Endodermal cell (in vitro differentiated cells): ENCODE results near the gene METTL26. TPM values are rescaled to one million over a fixed set of nuclear protein-coding genes. Genes with fewer than 3 reads are reported as not detected.
"Not testable (repeated sequence)": the region's sequence is repeated elsewhere in the genome, so short reads cannot be mapped to it uniquely, and the experiment has no call there.

ENCODE experiments used
- DNase-seq: peaks from one replicate; pipeline ENCODE4 v3.0.0-alpha.2; 2017
- H3K27ac ChIP-seq: 2 replicates; pipeline ENCODE4 v1.5.1; 2013; ENCODE audit warnings: mild to moderate bottlenecking, low read depth, low read length, moderate library complexity
- H3K27me3 ChIP-seq: 2 replicates; pipeline ENCODE4 v1.6.1; 2013; ENCODE audit warnings: mild to moderate bottlenecking, low read length, moderate library complexity; ENCODE audit not compliant: insufficient read depth, control insufficient read depth, poor library complexity, severe bottlenecking
- H3K36me3 ChIP-seq: 2 replicates; pipeline ENCODE4 v1.7.0; 2013; ENCODE audit warnings: mild to moderate bottlenecking, low read length, moderate library complexity; ENCODE audit not compliant: control insufficient read depth, insufficient read depth
- H3K4me1 ChIP-seq: one replicate; pipeline ENCODE4 v1.7.0; 2013; ENCODE audit warnings: low read length; ENCODE audit not compliant: control insufficient read depth, insufficient read depth
- H3K4me3 ChIP-seq: 2 replicates; pipeline ENCODE4 v1.5.1; 2013; ENCODE audit warnings: mild to moderate bottlenecking, low read length, moderate library complexity
- H3K9ac ChIP-seq: 2 replicates; pipeline ENCODE4 v1.6.1; 2013; ENCODE audit warnings: mild to moderate bottlenecking, low read length, moderate library complexity; ENCODE audit not compliant: poor library complexity, severe bottlenecking; ENCODE audit errors: extremely low read depth
- H3K9me3 ChIP-seq: 2 replicates; pipeline ENCODE4 v1.6.1; 2013; ENCODE audit warnings: mild to moderate bottlenecking, low read length, moderate library complexity; ENCODE audit not compliant: control insufficient read depth
- H3K27ac Mint-ChIP-seq: 2 replicates; pipeline ENCODE4 v1.8.0; 2020; ENCODE audit warnings: mixed read lengths
- H3K27me3 Mint-ChIP-seq: 2 replicates; pipeline ENCODE4 v1.8.0; 2021; ENCODE audit warnings: mild to moderate bottlenecking, mixed read lengths; ENCODE audit not compliant: insufficient read depth
- H3K36me3 Mint-ChIP-seq: 2 replicates; pipeline ENCODE4 v1.8.0; 2020; ENCODE audit warnings: low read depth, mixed read lengths
- H3K4me1 Mint-ChIP-seq: 2 replicates; pipeline ENCODE4 v1.8.0; 2020; ENCODE audit warnings: mixed read lengths
- H3K4me3 Mint-ChIP-seq: 2 replicates; pipeline ENCODE4 v1.8.0; 2020; ENCODE audit warnings: mild to moderate bottlenecking, moderate library complexity, mixed read lengths
- H3K9me3 Mint-ChIP-seq: 2 replicates; pipeline ENCODE4 v1.8.0; 2020; ENCODE audit warnings: mild to moderate bottlenecking, mixed read lengths
- CTCF ChIP-seq: fragments of 200-600 bp; sonication (generic); conservative IDR thresholded peaks from 2 replicates; pipeline ENCODE4 v1.5.0; 2021; ENCODE audit warnings: antibody characterized with exemption, mild to moderate bottlenecking
- WGBS, 2 experiments: methylation state at CpG; one replicate each; pipeline versions ENCODE4 v1.1.5 to v1.1.7; 2013; ENCODE audit warnings: missing lambda C conversion rate in 2 of 2, mixed read lengths in 1 of 2; ENCODE audit not compliant: insufficient coverage in 1 of 2, insufficient read length in 1 of 2; 5-methylcytosine and 5-hydroxymethylcytosine counted together
- total RNA-seq, 2 donors: library from RNA; stranded (reverse); fragmentation: NEBNext Ultra II Directional in 1 of 2; extraction: Animal tissue kit (Norgen Biotek cat#: 25700) in 1 of 2; gene quantifications; 2 replicates in 1 of 2; 3 replicates in 1 of 2; pipeline ENCODE4 v1.2.1, GENCODE V29; 2021

METTL26 gene
- total RNA-seq, 2 donors from 2014 or later = 72.1 to 79.8 TPM

GRCh38 chr16:603933-604332 lies 32.2 kb downstream of the METTL26 start:
- H3K27me3 ChIP-seq = no peaks in the 10 kb centered on the region
- peaks cover 11% of the 10 kb centered on the region for H3K4me1 Mint-ChIP-seq
- peaks cover 38% of the 10 kb centered on the region for H3K36me3 Mint-ChIP-seq
- 85 to 90% methylated on average over 3 to 5 of the region's 5 CpGs for WGBS, 2 experiments
- H3K9ac ChIP-seq = no peak overlapping the region
- H3K27me3 Mint-ChIP-seq = peaks cover 5% of the 10 kb centered on the region
- DNase-seq = no peak
- H3K4me3 Mint-ChIP-seq = no peak overlapping the region
- H3K4me1 ChIP-seq = no peaks in the 10 kb centered on the region
- no peak overlapping the region for H3K27ac ChIP-seq
- H3K4me3 ChIP-seq = no peak overlapping the region
- H3K36me3 ChIP-seq = peaks cover 11% of the 10 kb centered on the region
- no peak overlapping the region for H3K27ac Mint-ChIP-seq
- peaks cover 30% of the 10 kb centered on the region for H3K9me3 Mint-ChIP-seq
- peaks cover 16% of the 10 kb centered on the region for H3K9me3 ChIP-seq
- no peak for TF ChIP-seq CTCF

GRCh38 chr16:600781-601180 lies 35.3 kb downstream of the METTL26 start:
- DNase-seq = peak; percentile 64
- Mint-ChIP-seq H3K4me1 (no peaks in the 10 kb centered on the region), H3K36me3 (peaks cover 51% of the 10 kb centered on the region), H3K27ac (no peak overlapping the region), H3K27me3 (peaks cover 5% of the 10 kb centered on the region), H3K4me3 (no peak overlapping the region), H3K9me3 (peaks cover 18% of the 10 kb centered on the region)
- Histone ChIP-seq H3K9ac (no peak overlapping the region), H3K27me3 (no peaks in the 10 kb centered on the region), H3K27ac (no peak overlapping the region), H3K4me3 (no peak overlapping the region), H3K9me3 (peaks cover 16% of the 10 kb centered on the region), H3K4me1 (no peaks in the 10 kb centered on the region), H3K36me3 (peaks cover 13% of the 10 kb centered on the region)
- peak; percentile 67 for TF ChIP-seq CTCF
- 66 to 69% methylated on average over 6 to 7 of the region's 7 CpGs for WGBS, 2 experiments

- TF ChIP-seq CTCF = no peak
- H3K4me3 Mint-ChIP-seq = no peak overlapping the region
- peaks cover 37% of the 10 kb centered on the region for H3K36me3 Mint-ChIP-seq
- peaks cover 13% of the 10 kb centered on the region for H3K36me3 ChIP-seq
- peaks cover 2% of the 10 kb centered on the region for H3K9me3 Mint-ChIP-seq
- no peak overlapping the region for H3K27ac ChIP-seq
- H3K9ac ChIP-seq = no peak overlapping the region
- H3K9me3 ChIP-seq = no peaks in the 10 kb centered on the region
- no peaks in the 10 kb centered on the region for H3K4me1 Mint-ChIP-seq
- WGBS, 2 experiments = 95 to 98% methylated on average over 24 to 40 of the region's 43 CpGs
- H3K27ac Mint-ChIP-seq = no peak overlapping the region
- H3K4me1 ChIP-seq = no peaks in the 10 kb centered on the region
- no peaks in the 10 kb centered on the region for H3K27me3 ChIP-seq
- no peak overlapping the region for H3K4me3 ChIP-seq
- no peak for DNase-seq
- no peaks in the 10 kb centered on the region for H3K27me3 Mint-ChIP-seq
Measured at GRCh38 chr16:598823-599739, 37.0 kb downstream of the METTL26 start.

- not testable (repeated sequence) for H3K27ac ChIP-seq, H3K27me3 Mint-ChIP-seq, H3K4me1 Mint-ChIP-seq, H3K9ac ChIP-seq, DNase-seq, H3K4me3 Mint-ChIP-seq, H3K9me3 Mint-ChIP-seq, H3K9me3 ChIP-seq, H3K4me1 ChIP-seq, H3K27ac Mint-ChIP-seq, H3K27me3 ChIP-seq, H3K4me3 ChIP-seq
- 83 to 96% methylated on average over 2 to 7 of the region's 7 CpGs for WGBS, 2 experiments
- peaks cover 33% of the 10 kb centered on the region for H3K36me3 Mint-ChIP-seq
- peaks cover 13% of the 10 kb centered on the region for H3K36me3 ChIP-seq
Measured at GRCh38 chr16:597655-598054, 38.5 kb downstream of the METTL26 start.
